NCI-H146 treated with DMSO at 0.1 percent for 48 hours (cell line): ENCODE data around the gene RHBG.
"Not testable (repeated sequence)": the region's sequence is repeated elsewhere in the genome, so short reads cannot be mapped to it uniquely, and the experiment has no call there.

Experiments
- DNase-seq: peaks from one replicate; lab custom pipeline; 2025; ENCODE audit not compliant: unreplicated experiment; lab: John Stamatoyannopoulos, UW

The RHBG gene

GRCh38 chr1:156368889-156369684 is at the start of gene RHBG:
RHBG (plus strand) TSS chr1:156369211; CDS start chr1:156369250, 39 bp downstream.
- peak; percentile 58 for DNase-seq

- DNase-seq: no peak
Observed at GRCh38 chr1:156319664-156320063, 49.3 kb upstream of the RHBG start.

GRCh38 chr1:156320560-156320959 is 48.5 kb upstream of the RHBG start:
- no peak for DNase-seq

GRCh38 chr1:156323179-156323578 is 45.8 kb upstream of the RHBG start:
- not testable (repeated sequence) for DNase-seq

- DNase-seq: no peak
Observed at GRCh38 chr1:156336242-156336641, 32.8 kb upstream of the RHBG start.

- no peak for DNase-seq
Observed at GRCh38 chr1:156337052-156337887, 31.7 kb upstream of the RHBG start.

- no peak for DNase-seq
Observed at GRCh38 chr1:156337888-156338179, 31.2 kb upstream of the RHBG start.

GRCh38 chr1:156338180-156338976 is 30.6 kb upstream of the RHBG start, which contains the start of the genes CCT3 and TSACC:
CCT3 (minus strand) TSS chr1:156338292; CDS start chr1:156338184, 108 bp downstream.
TSACC (plus strand) TSS chr1:156338526; CDS start chr1:156339758, 1,232 bp downstream.
- peak; percentile 98 for DNase-seq

GRCh38 chr1:156342166-156342955 is 26.6 kb upstream of the RHBG start:
- DNase-seq: no peak

GRCh38 chr1:156344409-156344808 is 24.6 kb upstream of the RHBG start:
- DNase-seq: no peak

- not testable (repeated sequence) for DNase-seq
Observed at GRCh38 chr1:156346035-156346434, 23.0 kb upstream of the RHBG start.

- DNase-seq: no peak
Observed at GRCh38 chr1:156346636-156347035, 22.4 kb upstream of the RHBG start.

GRCh38 chr1:156347331-156347730 is 21.7 kb upstream of the RHBG start:
- DNase-seq: no peak

- DNase-seq: not testable (repeated sequence)
Observed at GRCh38 chr1:156352481-156352880, 16.5 kb upstream of the RHBG start.

GRCh38 chr1:156356262-156356874 is 12.6 kb upstream of the RHBG start:
- no peak for DNase-seq

- peak; percentile 64 for DNase-seq
Observed at GRCh38 chr1:156356875-156357534, 12.0 kb upstream of the RHBG start.

- no peak for DNase-seq
Observed at GRCh38 chr1:156357977-156358376, 11.0 kb upstream of the RHBG start.

GRCh38 chr1:156358641-156359040 is 10.4 kb upstream of the RHBG start:
- DNase-seq: no peak

- no peak for DNase-seq
Observed at GRCh38 chr1:156359249-156359648, 9.8 kb upstream of the RHBG start.
